Measurements from ENCODE around the gene DCPS.
"Not testable (repeated sequence)": the region's sequence is repeated elsewhere in the genome, so short reads cannot be mapped to it uniquely, and the experiment has no call there.

The DCPS gene

GRCh38 chr11:126385991-126386728 is 82.3 kb downstream of the DCPS start:
- no peak for DNase-seq

- not testable (repeated sequence) for DNase-seq
Measured at GRCh38 chr11:126386729-126387071, 82.8 kb downstream of the DCPS start.

- no peak for DNase-seq
Measured at GRCh38 chr11:126387857-126388256, 84.0 kb downstream of the DCPS start.

GRCh38 chr11:126390272-126390867 is 86.5 kb downstream of the DCPS start:
- no peak for DNase-seq

GRCh38 chr11:126391286-126391954 is 87.6 kb downstream of the DCPS start:
- no peak for DNase-seq

GRCh38 chr11:126391970-126392632 is 88.2 kb downstream of the DCPS start:
- no peak for DNase-seq

GRCh38 chr11:126392633-126393013 is 88.8 kb downstream of the DCPS start:
- DNase-seq: no peak

- DNase-seq: no peak
Measured at GRCh38 chr11:126393143-126393542, 89.3 kb downstream of the DCPS start.

- DNase-seq: no peak
Measured at GRCh38 chr11:126394036-126394435, 90.2 kb downstream of the DCPS start.

GRCh38 chr11:126394634-126395072 is 90.8 kb downstream of the DCPS start:
- not testable (repeated sequence) for DNase-seq

Measured in GOT3 (cell line).